A204.1 (cell line): ENCODE results near the gene UBIAD1.

ENCODE experiments used
- FAIRE-seq: peaks from 2 replicates; lab custom pipeline; 2012; peaks lifted over from hg19 to GRCh38; lab: Jason Lieb, UNC

The UBIAD1 gene

GRCh38 chr1:11311816-11312755 is 39.1 kb downstream of the UBIAD1 start:
- no peak for FAIRE-seq

GRCh38 chr1:11314959-11315358 is 42.0 kb downstream of the UBIAD1 start:
- FAIRE-seq = no peak

GRCh38 chr1:11316701-11317100 is 43.7 kb downstream of the UBIAD1 start:
- no peak for FAIRE-seq

GRCh38 chr1:11318982-11319381 is 46.0 kb downstream of the UBIAD1 start:
- FAIRE-seq = no peak

- FAIRE-seq = no peak
These were observed 47.3 kb downstream of the UBIAD1 start for GRCh38 chr1:11320153-11320936.

GRCh38 chr1:11321656-11322491 is 48.9 kb downstream of the UBIAD1 start:
- no peak for FAIRE-seq

GRCh38 chr1:11324567-11325165 is 51.7 kb downstream of the UBIAD1 start:
- no peak for FAIRE-seq

GRCh38 chr1:11326070-11326469 is 53.1 kb downstream of the UBIAD1 start:
- no peak for FAIRE-seq

- FAIRE-seq = no peak
These were observed 55.4 kb downstream of the UBIAD1 start for GRCh38 chr1:11328444-11328843.

GRCh38 chr1:11330411-11330810 is 57.4 kb downstream of the UBIAD1 start:
- no peak for FAIRE-seq

- FAIRE-seq = no peak
These were observed 58.3 kb downstream of the UBIAD1 start for GRCh38 chr1:11331036-11331944.

GRCh38 chr1:11331945-11332546 is 59.0 kb downstream of the UBIAD1 start:
- FAIRE-seq = no peak

GRCh38 chr1:11333631-11334030 is 60.6 kb downstream of the UBIAD1 start:
- FAIRE-seq = no peak

- FAIRE-seq = no peak
These were observed 61.3 kb downstream of the UBIAD1 start for GRCh38 chr1:11334261-11334804.

- no peak for FAIRE-seq
These were observed 61.8 kb downstream of the UBIAD1 start for GRCh38 chr1:11334821-11335220.

- FAIRE-seq = no peak
These were observed 62.5 kb downstream of the UBIAD1 start for GRCh38 chr1:11335417-11336056.

GRCh38 chr1:11337580-11338073 is 64.6 kb downstream of the UBIAD1 start:
- no peak for FAIRE-seq
